HL-60 (cell line): ENCODE results near the gene LANCL1.

Experiments used
- DNase-seq, 2 experiments: peaks; one replicate each; pipeline ENCODE4 v3.0.0-alpha.2; 2010 to 2020; ENCODE audit warnings: low read depth in 1 of 2, low spot score in 1 of 2
- H3K27ac ChIP-seq: fragments of 250-450 bp; sonication (Bioruptor Pico); replicated peaks from 2 replicates; pipeline ENCODE4 v1.5.1; 2020; ENCODE audit warnings: mild to moderate bottlenecking, moderate library complexity
- H3K27me3 ChIP-seq: fragments of 250-450 bp; sonication (Bioruptor Pico); 2 replicates; pipeline ENCODE4 v1.5.1; 2021; ENCODE audit warnings: mild to moderate bottlenecking, moderate library complexity; ENCODE audit not compliant: insufficient read depth, poor library complexity, severe bottlenecking
- H3K4me3 ChIP-seq: replicated peaks from 2 replicates; pipeline ENCODE4 v1.5.1; 2011; ENCODE audit warnings: mild to moderate bottlenecking, control low read depth, low read length; ENCODE audit not compliant: insufficient read depth
- GABPA ChIP-seq: IDR thresholded peaks from 2 replicates; pipeline ENCODE4 v1.6.1; 2012; ENCODE audit warnings: low read depth
- POLR2AphosphoS5 ChIP-seq: IDR thresholded peaks from 2 replicates; pipeline ENCODE4 v1.6.1; 2012; ENCODE audit warnings: low read depth
- REST ChIP-seq: IDR thresholded peaks from 2 replicates; pipeline ENCODE4 v1.6.1; 2012; ENCODE audit warnings: low read depth; ENCODE audit not compliant: insufficient replicate concordance
- SPI1 ChIP-seq: IDR thresholded peaks from 2 replicates; pipeline ENCODE4 v1.6.1; 2012; ENCODE audit warnings: low read depth, mild to moderate bottlenecking, borderline replicate concordance
- TF ChIP-seq, protein P1 (sequence below): IDR thresholded peaks from one replicate; pipeline ENCODE4 v1.5.1; 2011; ENCODE audit warnings: low read length, control low read depth, inconsistent platforms; ENCODE audit not compliant: insufficient read depth

The LANCL1 gene

GRCh38 chr2:210481601-210482175 is 5.1 kb upstream of the LANCL1 start:
- Histone ChIP-seq H3K27ac (no peak overlapping the region), H3K4me3 (no peak overlapping the region), H3K27me3 (no peaks in the 10 kb centered on the region)
- DNase-seq, result no peak
- TF ChIP-seq SPI1 (no peak), GABPA (no peak), POLR2AphosphoS5 (no peak), REST (no peak)
- TF ChIP-seq, protein P1, sequence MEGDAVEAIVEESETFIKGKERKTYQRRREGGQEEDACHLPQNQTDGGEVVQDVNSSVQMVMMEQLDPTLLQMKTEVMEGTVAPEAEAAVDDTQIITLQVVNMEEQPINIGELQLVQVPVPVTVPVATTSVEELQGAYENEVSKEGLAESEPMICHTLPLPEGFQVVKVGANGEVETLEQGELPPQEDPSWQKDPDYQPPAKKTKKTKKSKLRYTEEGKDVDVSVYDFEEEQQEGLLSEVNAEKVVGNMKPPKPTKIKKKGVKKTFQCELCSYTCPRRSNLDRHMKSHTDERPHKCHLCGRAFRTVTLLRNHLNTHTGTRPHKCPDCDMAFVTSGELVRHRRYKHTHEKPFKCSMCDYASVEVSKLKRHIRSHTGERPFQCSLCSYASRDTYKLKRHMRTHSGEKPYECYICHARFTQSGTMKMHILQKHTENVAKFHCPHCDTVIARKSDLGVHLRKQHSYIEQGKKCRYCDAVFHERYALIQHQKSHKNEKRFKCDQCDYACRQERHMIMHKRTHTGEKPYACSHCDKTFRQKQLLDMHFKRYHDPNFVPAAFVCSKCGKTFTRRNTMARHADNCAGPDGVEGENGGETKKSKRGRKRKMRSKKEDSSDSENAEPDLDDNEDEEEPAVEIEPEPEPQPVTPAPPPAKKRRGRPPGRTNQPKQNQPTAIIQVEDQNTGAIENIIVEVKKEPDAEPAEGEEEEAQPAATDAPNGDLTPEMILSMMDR, result no peak

- no peak for DNase-seq
- H3K4me3 ChIP-seq, result no peak overlapping the region
- no peak for TF ChIP-seq SPI1
- TF ChIP-seq, protein P1, result no peak
- no peak for TF ChIP-seq REST
Measured at GRCh38 chr2:210480764-210481163, 4.2 kb upstream of the LANCL1 start.

GRCh38 chr2:210480079-210480478 is 3.5 kb upstream of the LANCL1 start:
- no peak overlapping the region for H3K27ac ChIP-seq
- TF ChIP-seq SPI1, result no peak
- peak in 1 of 2 experiments; percentile 14 for DNase-seq
- no peak overlapping the region for H3K4me3 ChIP-seq
- H3K27me3 ChIP-seq, result no peaks in the 10 kb centered on the region

More at GRCh38 chr2:210480764-210481163, 4.2 kb upstream of the LANCL1 start:
- H3K27ac ChIP-seq, result no peak overlapping the region
- H3K27me3 ChIP-seq, result no peaks in the 10 kb centered on the region

DNA sequence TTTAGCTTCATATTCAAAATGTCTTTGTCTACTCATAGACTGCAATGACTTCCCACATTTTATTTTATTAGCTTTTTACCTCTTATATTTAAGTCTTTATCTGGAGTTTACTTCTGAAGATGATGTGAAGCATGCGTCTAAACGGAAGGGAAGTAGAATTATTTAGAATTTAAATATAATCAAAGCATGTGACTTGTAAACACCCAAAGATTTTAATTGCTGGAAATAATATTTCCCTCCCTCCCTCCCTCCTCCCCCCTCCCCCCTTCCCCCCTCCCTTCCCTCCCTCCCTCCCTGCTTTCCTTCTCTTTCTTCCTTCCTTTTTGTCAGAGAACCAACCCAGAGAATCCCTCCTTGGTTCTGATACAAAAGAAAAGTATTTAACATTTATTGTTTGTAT is 2.1 kb upstream of the LANCL1 start:
- H3K27me3 ChIP-seq, result no peaks in the 10 kb centered on the region
- H3K4me3 ChIP-seq, result no peak overlapping the region
- no peak overlapping the region for H3K27ac ChIP-seq
- DNase-seq, result no peak
- TF ChIP-seq GABPA (no peak), SPI1 (no peak), REST (no peak), POLR2AphosphoS5 (no peak)
- TF ChIP-seq, protein P1, result no peak
